Esophagus (tissue), 2 donors: ENCODE measurements around the gene SLC19A3. TPM values are rescaled to one million over a fixed set of nuclear protein-coding genes. Genes with fewer than 3 reads are reported as not detected.
"Not testable (repeated sequence)": the region's sequence is repeated elsewhere in the genome, so short reads cannot be mapped to it uniquely, and the experiment has no call there.

ENCODE experiments used
- H3K27ac ChIP-seq, 2 donors: one replicate each; pipeline ENCODE4 v1.5.1; 2013; ENCODE audit warnings: low read depth in 2 of 2, mild to moderate bottlenecking in 2 of 2, inconsistent platforms in 1 of 2, low read length in 1 of 2, moderate library complexity in 1 of 2
- H3K27me3 ChIP-seq, 2 donors: one replicate each; pipeline ENCODE4 v1.6.1; 2013; ENCODE audit warnings: low read length in 2 of 2, control low read depth in 1 of 2, mild to moderate bottlenecking in 1 of 2; ENCODE audit not compliant: insufficient read depth in 2 of 2, control insufficient read depth in 1 of 2
- H3K36me3 ChIP-seq, 2 donors: one replicate each; pipeline ENCODE4 v1.6.1; 2013; ENCODE audit warnings: low read length in 1 of 2; ENCODE audit not compliant: control insufficient read depth in 2 of 2, insufficient read depth in 2 of 2
- H3K4me1 ChIP-seq, 2 donors: one replicate each; pipeline ENCODE4 v1.6.1; 2013; ENCODE audit warnings: low read length in 1 of 2; ENCODE audit not compliant: control insufficient read depth in 2 of 2, insufficient read depth in 2 of 2
- H3K4me3 ChIP-seq, 2 donors: one replicate each; pipeline ENCODE4 v1.5.1; 2013; ENCODE audit warnings: low read length in 2 of 2, mild to moderate bottlenecking in 2 of 2, low read depth in 1 of 2, moderate library complexity in 1 of 2
- H3K9me3 ChIP-seq, 2 donors: one replicate each; pipeline ENCODE4 v1.6.1; 2013; ENCODE audit warnings: mild to moderate bottlenecking in 2 of 2, low read depth in 1 of 2, low read length in 1 of 2, moderate library complexity in 1 of 2; ENCODE audit not compliant: control insufficient read depth in 2 of 2, insufficient read depth in 1 of 2
- WGBS, 2 donors: extraction: QIAGEN DNeasy Blood & Tissue Kit; methylation state at CpG; one replicate each; pipeline ENCODE4 v1.1.7; 2013; 5-methylcytosine and 5-hydroxymethylcytosine counted together
- polyA plus RNA-seq, 2 donors: library from polyadenylated mRNA; stranded (reverse); fragments of 200-250 nt; gene quantifications; one replicate each; pipeline ENCODE4 v1.2.3, GENCODE V29; 2013
- donor health status: healthy with polysubstance abuse.
- donor health status: Bipolar disorder and iron deficiency.

SLC19A3 gene
- polyA plus RNA-seq, 2 donors = 0.14 TPM

- Histone ChIP-seq H3K27ac (no peak overlapping the region), H3K4me1 (no peaks in the 10 kb centered on the region), H3K36me3 (no peaks in the 10 kb centered on the region), H3K4me3 (no peak overlapping the region), H3K27me3 (no peaks in the 10 kb centered on the region), H3K9me3 (no peaks in the 10 kb centered on the region)
- 69 to 78% methylated on average over 14 of the region's 14 CpGs for WGBS, 2 donors
Measured at GRCh38 chr2:227739351-227739750, 21.5 kb upstream of the SLC19A3 start.

DNA sequence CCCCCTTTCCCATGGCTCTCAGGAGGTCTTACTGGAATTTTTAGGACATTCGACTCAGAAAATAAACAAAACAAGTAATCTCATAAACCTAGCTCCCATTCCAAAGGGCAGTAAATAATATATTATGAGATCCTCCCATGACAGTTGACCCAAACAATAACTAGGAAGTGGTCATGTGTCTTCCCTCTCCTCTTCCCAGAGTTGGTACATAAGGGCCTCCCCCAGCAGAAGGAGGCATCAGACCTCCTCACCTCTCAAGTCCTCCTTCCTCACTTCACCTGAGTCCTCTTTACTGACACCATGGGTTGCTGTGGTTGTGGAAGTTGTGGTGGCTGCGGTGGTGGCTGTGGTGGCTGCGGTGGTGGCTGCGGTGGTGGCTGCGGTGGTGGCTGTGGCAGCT lies 10.2 kb upstream of the SLC19A3 start, which contains the start of gene SCYGR7:
TSS of gene SCYGR7 (plus strand) at position 301 of the 400 bp plus-strand sequence. CDS start at position 301, 0 bp downstream.
- Histone ChIP-seq H3K9me3 (no peaks in the 10 kb centered on the region), H3K4me1 (no peaks in the 10 kb centered on the region), H3K36me3 (no peaks in the 10 kb centered on the region), H3K27ac (no peak within 1 kb of the TSS), H3K4me3 (no peak within 1 kb of the TSS), H3K27me3 (no peaks in the 10 kb centered on the region)
- WGBS, 2 donors = 89 to 92% methylated on average over 5 of the region's 5 CpGs

GRCh38 chr2:227724394-227725039 lies 6.7 kb upstream of the SLC19A3 start, which contains the start of gene SCYGR6:
TSS of gene SCYGR6 (minus strand) at chr2:227724757. CDS start at chr2:227724757, 0 bp downstream.
- no peaks in the 10 kb centered on the region for H3K27me3 ChIP-seq
- H3K4me1 ChIP-seq = no peaks in the 10 kb centered on the region
- H3K36me3 ChIP-seq = no peaks in the 10 kb centered on the region
- WGBS, 2 donors = 81 to 86% methylated on average over 15 of the region's 15 CpGs
- no peaks in the 10 kb centered on the region for H3K9me3 ChIP-seq
- no peak within 1 kb of the TSS for H3K27ac ChIP-seq
- H3K4me3 ChIP-seq = no peak within 1 kb of the TSS

DNA sequence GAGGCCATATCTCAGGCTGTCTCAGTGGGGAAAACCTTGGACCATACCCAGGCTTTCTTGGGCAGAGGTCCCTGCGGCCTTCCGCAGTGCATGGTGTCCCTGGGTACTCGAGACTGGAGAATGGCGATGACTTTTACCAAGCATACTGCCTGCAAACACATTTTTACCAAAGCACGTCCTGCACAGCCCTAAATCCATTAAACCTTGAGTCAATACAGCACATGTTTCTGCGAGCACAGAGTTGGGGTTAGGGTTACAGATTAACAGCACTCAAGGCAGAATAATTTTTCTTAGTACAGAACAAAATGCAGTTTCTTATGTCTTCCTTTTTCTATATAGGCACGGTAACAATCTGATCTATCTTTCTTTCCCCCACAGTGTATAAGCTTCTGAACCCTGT lies 5.0 kb upstream of the SLC19A3 start:
- not testable (repeated sequence) for H3K9me3 ChIP-seq, H3K4me3 ChIP-seq, H3K27me3 ChIP-seq, H3K36me3 ChIP-seq, H3K4me1 ChIP-seq, H3K27ac ChIP-seq
- WGBS, 2 donors = 58 to 60% methylated on average over 7 of the region's 7 CpGs

GRCh38 chr2:227720680-227721079 lies 2.9 kb upstream of the SLC19A3 start:
- H3K4me3 ChIP-seq = no peak overlapping the region
- 83 to 86% methylated on average over 4 of the region's 4 CpGs for WGBS, 2 donors
- H3K9me3 ChIP-seq = no peaks in the 10 kb centered on the region
- H3K36me3 ChIP-seq = no peaks in the 10 kb centered on the region
- no peak overlapping the region for H3K27ac ChIP-seq
- no peaks in the 10 kb centered on the region for H3K4me1 ChIP-seq
- no peaks in the 10 kb centered on the region for H3K27me3 ChIP-seq

DNA sequence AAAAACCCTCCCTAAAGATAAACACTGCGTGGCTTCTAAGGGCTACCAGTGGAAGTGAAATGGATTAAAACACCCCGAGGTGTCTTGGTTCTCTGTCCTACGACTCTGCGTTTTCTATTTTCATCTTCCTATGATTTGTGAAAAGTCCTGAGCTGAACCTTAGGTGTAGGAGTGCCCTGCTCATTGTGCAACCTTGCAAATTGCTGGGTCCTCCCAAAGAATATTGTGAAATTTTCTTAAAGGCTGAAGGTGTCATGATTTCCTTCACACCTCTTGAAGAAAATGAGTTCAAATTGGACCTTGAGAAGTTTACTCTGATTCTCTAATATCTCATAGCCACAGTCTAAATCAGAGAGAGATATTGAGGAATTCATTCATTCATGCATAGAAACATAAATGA lies 1.8 kb upstream of the SLC19A3 start:
- H3K4me3 ChIP-seq = no peak overlapping the region
- no peaks in the 10 kb centered on the region for H3K9me3 ChIP-seq
- no peaks in the 10 kb centered on the region for H3K27me3 ChIP-seq
- H3K27ac ChIP-seq = no peak overlapping the region
- 88 to 91% methylated on average over 4 of the region's 4 CpGs for WGBS, 2 donors
- H3K36me3 ChIP-seq = no peaks in the 10 kb centered on the region
- no peaks in the 10 kb centered on the region for H3K4me1 ChIP-seq

DNA sequence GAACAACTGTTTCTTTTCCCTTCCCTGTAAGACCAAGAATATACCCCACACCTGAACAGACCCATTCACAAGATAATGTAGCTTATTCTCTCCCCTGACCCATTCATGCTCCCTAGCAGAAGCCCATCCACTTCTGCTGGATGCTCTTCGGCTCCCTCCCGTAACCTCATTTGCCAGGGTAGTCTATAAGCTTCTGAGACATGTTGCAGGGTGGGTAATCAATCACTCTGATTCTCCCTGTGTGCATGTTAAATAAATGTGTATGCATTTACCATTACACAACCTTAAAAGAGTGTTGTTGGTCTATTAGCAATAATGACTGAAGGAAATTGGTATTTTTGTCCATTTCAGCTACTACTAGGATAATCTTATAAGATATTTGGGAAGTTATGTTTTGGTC lies 1.3 kb downstream of the SLC19A3 start:
- H3K4me1 ChIP-seq = no peaks in the 10 kb centered on the region
- no peaks in the 10 kb centered on the region for H3K36me3 ChIP-seq
- H3K27ac ChIP-seq = no peak overlapping the region
- H3K27me3 ChIP-seq = no peaks in the 10 kb centered on the region
- H3K4me3 ChIP-seq = no peak overlapping the region
- WGBS, 2 donors = 96 to 98% methylated on average over 2 of the region's 2 CpGs
- no peaks in the 10 kb centered on the region for H3K9me3 ChIP-seq

GRCh38 chr2:227713291-227713690 lies 4.5 kb downstream of the SLC19A3 start:
- no peaks in the 10 kb centered on the region for H3K9me3 ChIP-seq
- WGBS, 2 donors = 53 to 98% methylated on average over 1 of the region's 1 CpG
- H3K4me3 ChIP-seq = no peak overlapping the region
- no peak overlapping the region for H3K27ac ChIP-seq
- H3K27me3 ChIP-seq = no peaks in the 10 kb centered on the region
- no peaks in the 10 kb centered on the region for H3K4me1 ChIP-seq
- H3K36me3 ChIP-seq = no peaks in the 10 kb centered on the region

DNA sequence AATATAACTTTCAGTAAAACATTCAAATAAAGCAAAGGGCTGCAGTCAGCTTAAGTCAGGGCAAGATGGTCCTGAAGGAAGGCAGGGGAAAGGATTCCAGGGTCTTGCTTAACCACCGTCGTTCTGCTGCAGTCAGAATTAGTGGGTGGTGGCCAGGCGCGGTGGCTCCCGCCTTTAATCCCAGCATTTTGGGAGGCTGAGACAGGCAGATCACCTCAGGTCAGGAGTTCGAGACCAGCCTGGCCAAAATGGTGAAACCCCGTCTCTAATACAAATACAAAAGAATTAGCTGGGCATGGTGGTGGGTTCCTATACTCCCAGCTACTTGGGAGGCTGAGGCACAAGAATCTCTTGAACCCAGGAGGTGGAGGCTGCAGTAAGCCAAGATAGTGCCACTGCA lies 6.8 kb downstream of the SLC19A3 start:
- Histone ChIP-seq H3K27me3 (no peaks in the 10 kb centered on the region), H3K9me3 (no peaks in the 10 kb centered on the region), H3K27ac (no peak overlapping the region), H3K4me1 (no peaks in the 10 kb centered on the region), H3K4me3 (no peak overlapping the region), H3K36me3 (no peaks in the 10 kb centered on the region)
- WGBS, 2 donors = 93% methylated on average over 7 of the region's 7 CpGs

DNA sequence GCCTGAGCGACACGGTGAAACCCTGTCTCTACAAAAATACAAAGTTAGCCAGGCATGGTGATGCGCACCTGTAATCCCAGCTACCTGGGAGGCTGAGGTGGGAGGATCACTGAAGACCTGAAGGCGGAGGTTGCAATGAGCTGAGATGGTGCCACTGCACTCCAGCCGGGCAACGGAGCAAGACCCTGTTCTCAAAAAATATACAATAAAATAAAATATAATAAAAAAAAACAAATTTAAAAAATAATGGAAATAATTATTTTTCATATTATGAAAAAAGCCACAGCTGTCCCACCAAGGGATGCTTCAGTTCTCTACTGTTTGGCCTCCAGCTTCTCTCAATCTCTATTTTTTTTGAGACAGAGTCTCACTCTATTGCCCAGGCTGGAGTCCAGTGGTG lies 10.4 kb downstream of the SLC19A3 start:
- Histone ChIP-seq H3K4me3 (no peak overlapping the region), H3K27ac (no peak overlapping the region), H3K4me1 (no peaks in the 10 kb centered on the region), H3K9me3 (no peaks in the 10 kb centered on the region), H3K27me3 (no peaks in the 10 kb centered on the region), H3K36me3 (no peaks in the 10 kb centered on the region)
- 80 to 90% methylated on average over 6 of the region's 6 CpGs for WGBS, 2 donors
